ENCODE data around the gene EIF3D. TPM values are rescaled to one million over a fixed set of nuclear protein-coding genes. Genes with fewer than 3 reads are reported as not detected.

EIF3D gene
- total and polyA plus RNA-seq, 2 of the 13 experiments (the other 11 are each of a cell fraction or from before 2014, with no cell fraction given) = 118 to 274 TPM

DNA sequence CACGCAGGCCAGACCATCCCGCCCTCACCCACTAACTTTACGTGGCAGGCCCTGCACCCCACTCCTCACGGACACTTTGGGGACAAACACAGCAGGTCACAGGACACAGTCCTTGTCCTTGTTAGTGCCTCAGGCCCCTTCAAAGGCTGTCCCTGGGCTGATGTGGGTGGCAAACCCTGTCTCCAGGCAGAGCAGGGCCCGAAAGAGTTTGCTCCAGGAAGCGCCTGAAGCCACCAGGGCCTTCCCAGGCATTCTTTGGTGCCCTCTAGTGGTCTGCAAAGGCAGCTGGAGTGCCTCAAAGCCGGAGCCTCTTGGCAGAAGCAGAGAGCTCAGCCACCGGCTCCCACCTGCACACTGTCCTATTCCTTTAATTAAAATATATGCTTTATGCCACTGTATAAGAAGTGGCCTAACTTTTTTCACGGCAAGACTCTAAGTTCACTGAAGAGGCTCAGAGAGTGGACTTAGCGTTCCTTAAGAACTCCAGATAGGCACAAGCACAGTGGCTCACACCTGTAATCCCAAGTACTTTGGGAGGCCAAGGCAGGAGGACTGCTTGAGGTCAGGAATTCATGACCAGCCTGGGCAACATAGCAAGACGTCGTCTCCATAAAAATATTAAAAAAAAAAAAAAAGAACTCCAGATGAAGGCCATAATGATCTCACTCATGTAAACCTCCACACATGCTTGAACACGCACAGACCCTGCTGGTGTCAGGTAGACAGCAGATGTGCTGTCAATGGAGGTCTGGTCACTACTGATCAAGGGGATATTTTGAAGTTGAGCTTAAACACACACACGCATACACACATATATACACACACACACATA, 58.6 kb downstream of the EIF3D start (continued):
- TF ChIP-seq, protein P1, sequence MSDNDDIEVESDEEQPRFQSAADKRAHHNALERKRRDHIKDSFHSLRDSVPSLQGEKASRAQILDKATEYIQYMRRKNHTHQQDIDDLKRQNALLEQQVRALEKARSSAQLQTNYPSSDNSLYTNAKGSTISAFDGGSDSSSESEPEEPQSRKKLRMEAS (IDR thresholded peaks at IDR 0.05) = peak; percentile 35; the same call in 1 of the 2 replicates
- TF ChIP-seq, protein P2, sequence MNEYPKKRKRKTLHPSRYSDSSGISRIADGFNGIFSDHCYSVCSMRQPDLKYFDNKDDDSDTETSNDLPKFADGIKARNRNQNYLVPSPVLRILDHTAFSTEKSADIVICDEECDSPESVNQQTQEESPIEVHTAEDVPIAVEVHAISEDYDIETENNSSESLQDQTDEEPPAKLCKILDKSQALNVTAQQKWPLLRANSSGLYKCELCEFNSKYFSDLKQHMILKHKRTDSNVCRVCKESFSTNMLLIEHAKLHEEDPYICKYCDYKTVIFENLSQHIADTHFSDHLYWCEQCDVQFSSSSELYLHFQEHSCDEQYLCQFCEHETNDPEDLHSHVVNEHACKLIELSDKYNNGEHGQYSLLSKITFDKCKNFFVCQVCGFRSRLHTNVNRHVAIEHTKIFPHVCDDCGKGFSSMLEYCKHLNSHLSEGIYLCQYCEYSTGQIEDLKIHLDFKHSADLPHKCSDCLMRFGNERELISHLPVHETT (CRISPR knock-in tag; conservative IDR thresholded peaks at IDR 0.05) = 0 out of 2 replicates have a peak, but pooled peaks have one; percentile 28
- no peak for TF ChIP-seq PRMT3 (CRISPR knock-in tag; IDR thresholded peaks at IDR 0.05; ENCODE audit: borderline replicate concordance, low read depth)
- TF ChIP-seq, protein P3, sequence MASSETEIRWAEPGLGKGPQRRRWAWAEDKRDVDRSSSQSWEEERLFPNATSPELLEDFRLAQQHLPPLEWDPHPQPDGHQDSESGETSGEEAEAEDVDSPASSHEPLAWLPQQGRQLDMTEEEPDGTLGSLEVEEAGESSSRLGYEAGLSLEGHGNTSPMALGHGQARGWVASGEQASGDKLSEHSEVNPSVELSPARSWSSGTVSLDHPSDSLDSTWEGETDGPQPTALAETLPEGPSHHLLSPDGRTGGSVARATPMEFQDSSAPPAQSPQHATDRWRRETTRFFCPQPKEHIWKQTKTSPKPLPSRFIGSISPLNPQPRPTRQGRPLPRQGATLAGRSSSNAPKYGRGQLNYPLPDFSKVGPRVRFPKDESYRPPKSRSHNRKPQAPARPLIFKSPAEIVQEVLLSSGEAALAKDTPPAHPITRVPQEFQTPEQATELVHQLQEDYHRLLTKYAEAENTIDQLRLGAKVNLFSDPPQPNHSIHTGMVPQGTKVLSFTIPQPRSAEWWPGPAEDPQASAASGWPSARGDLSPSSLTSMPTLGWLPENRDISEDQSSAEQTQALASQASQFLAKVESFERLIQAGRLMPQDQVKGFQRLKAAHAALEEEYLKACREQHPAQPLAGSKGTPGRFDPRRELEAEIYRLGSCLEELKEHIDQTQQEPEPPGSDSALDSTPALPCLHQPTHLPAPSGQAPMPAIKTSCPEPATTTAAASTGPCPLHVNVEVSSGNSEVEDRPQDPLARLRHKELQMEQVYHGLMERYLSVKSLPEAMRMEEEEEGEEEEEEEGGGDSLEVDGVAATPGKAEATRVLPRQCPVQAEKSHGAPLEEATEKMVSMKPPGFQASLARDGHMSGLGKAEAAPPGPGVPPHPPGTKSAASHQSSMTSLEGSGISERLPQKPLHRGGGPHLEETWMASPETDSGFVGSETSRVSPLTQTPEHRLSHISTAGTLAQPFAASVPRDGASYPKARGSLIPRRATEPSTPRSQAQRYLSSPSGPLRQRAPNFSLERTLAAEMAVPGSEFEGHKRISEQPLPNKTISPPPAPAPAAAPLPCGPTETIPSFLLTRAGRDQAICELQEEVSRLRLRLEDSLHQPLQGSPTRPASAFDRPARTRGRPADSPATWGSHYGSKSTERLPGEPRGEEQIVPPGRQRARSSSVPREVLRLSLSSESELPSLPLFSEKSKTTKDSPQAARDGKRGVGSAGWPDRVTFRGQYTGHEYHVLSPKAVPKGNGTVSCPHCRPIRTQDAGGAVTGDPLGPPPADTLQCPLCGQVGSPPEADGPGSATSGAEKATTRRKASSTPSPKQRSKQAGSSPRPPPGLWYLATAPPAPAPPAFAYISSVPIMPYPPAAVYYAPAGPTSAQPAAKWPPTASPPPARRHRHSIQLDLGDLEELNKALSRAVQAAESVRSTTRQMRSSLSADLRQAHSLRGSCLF (CRISPR knock-in tag; IDR thresholded peaks at IDR 0.05; ENCODE audit: borderline replicate concordance) = no peak
- TF ChIP-seq, protein P4, sequence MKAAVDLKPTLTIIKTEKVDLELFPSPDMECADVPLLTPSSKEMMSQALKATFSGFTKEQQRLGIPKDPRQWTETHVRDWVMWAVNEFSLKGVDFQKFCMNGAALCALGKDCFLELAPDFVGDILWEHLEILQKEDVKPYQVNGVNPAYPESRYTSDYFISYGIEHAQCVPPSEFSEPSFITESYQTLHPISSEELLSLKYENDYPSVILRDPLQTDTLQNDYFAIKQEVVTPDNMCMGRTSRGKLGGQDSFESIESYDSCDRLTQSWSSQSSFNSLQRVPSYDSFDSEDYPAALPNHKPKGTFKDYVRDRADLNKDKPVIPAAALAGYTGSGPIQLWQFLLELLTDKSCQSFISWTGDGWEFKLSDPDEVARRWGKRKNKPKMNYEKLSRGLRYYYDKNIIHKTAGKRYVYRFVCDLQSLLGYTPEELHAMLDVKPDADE (CRISPR knock-in tag; IDR thresholded peaks at IDR 0.05) = no peak
- 0 out of 2 replicates have a peak, but pooled peaks have one; percentile 32 for TF ChIP-seq ZNF224 (CRISPR knock-in tag; IDR thresholded peaks at IDR 0.05)
- TF ChIP-seq, protein P5, sequence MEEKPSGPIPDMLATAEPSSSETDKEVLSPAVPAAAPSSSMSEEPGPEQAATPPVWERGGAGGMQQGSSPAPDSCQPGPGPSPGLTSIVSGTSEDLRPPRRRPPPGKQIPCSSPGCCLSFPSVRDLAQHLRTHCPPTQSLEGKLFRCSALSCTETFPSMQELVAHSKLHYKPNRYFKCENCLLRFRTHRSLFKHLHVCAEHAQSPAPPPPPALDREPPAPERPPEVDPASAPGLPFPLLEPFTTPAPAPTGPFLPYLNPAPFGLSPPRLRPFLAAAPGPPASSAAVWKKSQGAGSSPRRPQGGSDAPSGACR (CRISPR knock-in tag; IDR thresholded peaks at IDR 0.05) = no peak
- TF ChIP-seq NRL (CRISPR knock-in tag; IDR thresholded peaks at IDR 0.05; ENCODE audit: borderline replicate concordance) = 0 out of 2 replicates have a peak, but pooled peaks have one; percentile 51
- no peak for TF ChIP-seq ZNF10 (CRISPR knock-in tag; IDR thresholded peaks at IDR 0.05; ENCODE audit: borderline replicate concordance, low read depth)
- TF ChIP-seq PITX1 (CRISPR knock-in tag; IDR thresholded peaks at IDR 0.05) = peak; percentile 28; the same call in 1 of the 2 replicates
- TF ChIP-seq ZBTB38 (CRISPR knock-in tag; IDR thresholded peaks at IDR 0.05) = peak; percentile 36; the same call in 1 of the 2 replicates
- peak; percentile 57; the same call in 1 of the 2 replicates for TF ChIP-seq KAT8 (CRISPR knock-in tag; IDR thresholded peaks at IDR 0.05)
- no peak for TF ChIP-seq ZKSCAN1 (IDR thresholded peaks at IDR 0.05; ENCODE audit: low read length)
- TF ChIP-seq, protein P6, sequence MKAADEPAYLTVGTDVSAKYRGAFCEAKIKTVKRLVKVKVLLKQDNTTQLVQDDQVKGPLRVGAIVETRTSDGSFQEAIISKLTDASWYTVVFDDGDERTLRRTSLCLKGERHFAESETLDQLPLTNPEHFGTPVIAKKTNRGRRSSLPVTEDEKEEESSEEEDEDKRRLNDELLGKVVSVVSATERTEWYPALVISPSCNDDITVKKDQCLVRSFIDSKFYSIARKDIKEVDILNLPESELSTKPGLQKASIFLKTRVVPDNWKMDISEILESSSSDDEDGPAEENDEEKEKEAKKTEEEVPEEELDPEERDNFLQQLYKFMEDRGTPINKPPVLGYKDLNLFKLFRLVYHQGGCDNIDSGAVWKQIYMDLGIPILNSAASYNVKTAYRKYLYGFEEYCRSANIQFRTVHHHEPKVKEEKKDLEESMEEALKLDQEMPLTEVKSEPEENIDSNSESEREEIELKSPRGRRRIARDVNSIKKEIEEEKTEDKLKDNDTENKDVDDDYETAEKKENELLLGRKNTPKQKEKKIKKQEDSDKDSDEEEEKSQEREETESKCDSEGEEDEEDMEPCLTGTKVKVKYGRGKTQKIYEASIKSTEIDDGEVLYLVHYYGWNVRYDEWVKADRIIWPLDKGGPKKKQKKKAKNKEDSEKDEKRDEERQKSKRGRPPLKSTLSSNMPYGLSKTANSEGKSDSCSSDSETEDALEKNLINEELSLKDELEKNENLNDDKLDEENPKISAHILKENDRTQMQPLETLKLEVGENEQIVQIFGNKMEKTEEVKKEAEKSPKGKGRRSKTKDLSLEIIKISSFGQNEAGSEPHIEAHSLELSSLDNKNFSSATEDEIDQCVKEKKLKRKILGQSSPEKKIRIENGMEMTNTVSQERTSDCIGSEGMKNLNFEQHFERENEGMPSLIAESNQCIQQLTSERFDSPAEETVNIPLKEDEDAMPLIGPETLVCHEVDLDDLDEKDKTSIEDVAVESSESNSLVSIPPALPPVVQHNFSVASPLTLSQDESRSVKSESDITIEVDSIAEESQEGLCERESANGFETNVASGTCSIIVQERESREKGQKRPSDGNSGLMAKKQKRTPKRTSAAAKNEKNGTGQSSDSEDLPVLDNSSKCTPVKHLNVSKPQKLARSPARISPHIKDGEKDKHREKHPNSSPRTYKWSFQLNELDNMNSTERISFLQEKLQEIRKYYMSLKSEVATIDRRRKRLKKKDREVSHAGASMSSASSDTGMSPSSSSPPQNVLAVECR (CRISPR knock-in tag; IDR thresholded peaks at IDR 0.05; ENCODE audit: borderline replicate concordance) = peak; percentile 44; the same call in 1 of the 2 replicates
- no peak for TF ChIP-seq HOXA3 (CRISPR knock-in tag; IDR thresholded peaks at IDR 0.05)
